Measurements from ENCODE around the gene WFDC1.

DNA sequence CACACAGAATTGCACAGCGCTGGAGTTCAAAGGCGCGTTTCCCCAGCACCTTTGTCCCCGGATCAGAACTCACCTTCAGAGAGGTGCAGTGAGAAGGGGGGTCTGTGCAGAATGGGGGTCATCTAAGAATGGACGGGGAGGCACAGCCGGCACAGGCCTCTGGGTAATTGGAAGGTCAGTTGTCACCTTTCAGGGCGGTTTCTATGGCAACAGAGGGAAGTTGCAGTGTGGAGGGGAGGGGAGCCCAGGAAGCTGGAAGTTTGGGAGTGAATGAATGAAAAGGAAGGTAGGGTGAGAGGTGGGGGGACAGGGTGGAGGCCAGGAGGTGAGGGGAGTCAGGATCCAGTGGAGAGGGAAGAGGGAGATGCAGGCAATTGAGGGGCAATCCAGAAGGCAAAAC is 42.5 kb upstream of the WFDC1 start:
- TF ChIP-seq SIN3A (IDR thresholded peaks at IDR 0.05; ENCODE audit: borderline replicate concordance, insufficient read depth, low read depth, low read length) (no peak), POLR2AphosphoS5 (IDR thresholded peaks at IDR 0.05; ENCODE audit: low read depth, low read length) (no peak)
- TF ChIP-seq, protein P1, sequence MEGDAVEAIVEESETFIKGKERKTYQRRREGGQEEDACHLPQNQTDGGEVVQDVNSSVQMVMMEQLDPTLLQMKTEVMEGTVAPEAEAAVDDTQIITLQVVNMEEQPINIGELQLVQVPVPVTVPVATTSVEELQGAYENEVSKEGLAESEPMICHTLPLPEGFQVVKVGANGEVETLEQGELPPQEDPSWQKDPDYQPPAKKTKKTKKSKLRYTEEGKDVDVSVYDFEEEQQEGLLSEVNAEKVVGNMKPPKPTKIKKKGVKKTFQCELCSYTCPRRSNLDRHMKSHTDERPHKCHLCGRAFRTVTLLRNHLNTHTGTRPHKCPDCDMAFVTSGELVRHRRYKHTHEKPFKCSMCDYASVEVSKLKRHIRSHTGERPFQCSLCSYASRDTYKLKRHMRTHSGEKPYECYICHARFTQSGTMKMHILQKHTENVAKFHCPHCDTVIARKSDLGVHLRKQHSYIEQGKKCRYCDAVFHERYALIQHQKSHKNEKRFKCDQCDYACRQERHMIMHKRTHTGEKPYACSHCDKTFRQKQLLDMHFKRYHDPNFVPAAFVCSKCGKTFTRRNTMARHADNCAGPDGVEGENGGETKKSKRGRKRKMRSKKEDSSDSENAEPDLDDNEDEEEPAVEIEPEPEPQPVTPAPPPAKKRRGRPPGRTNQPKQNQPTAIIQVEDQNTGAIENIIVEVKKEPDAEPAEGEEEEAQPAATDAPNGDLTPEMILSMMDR (IDR thresholded peaks at IDR 0.05) = no peak
- TF ChIP-seq, protein P2, sequence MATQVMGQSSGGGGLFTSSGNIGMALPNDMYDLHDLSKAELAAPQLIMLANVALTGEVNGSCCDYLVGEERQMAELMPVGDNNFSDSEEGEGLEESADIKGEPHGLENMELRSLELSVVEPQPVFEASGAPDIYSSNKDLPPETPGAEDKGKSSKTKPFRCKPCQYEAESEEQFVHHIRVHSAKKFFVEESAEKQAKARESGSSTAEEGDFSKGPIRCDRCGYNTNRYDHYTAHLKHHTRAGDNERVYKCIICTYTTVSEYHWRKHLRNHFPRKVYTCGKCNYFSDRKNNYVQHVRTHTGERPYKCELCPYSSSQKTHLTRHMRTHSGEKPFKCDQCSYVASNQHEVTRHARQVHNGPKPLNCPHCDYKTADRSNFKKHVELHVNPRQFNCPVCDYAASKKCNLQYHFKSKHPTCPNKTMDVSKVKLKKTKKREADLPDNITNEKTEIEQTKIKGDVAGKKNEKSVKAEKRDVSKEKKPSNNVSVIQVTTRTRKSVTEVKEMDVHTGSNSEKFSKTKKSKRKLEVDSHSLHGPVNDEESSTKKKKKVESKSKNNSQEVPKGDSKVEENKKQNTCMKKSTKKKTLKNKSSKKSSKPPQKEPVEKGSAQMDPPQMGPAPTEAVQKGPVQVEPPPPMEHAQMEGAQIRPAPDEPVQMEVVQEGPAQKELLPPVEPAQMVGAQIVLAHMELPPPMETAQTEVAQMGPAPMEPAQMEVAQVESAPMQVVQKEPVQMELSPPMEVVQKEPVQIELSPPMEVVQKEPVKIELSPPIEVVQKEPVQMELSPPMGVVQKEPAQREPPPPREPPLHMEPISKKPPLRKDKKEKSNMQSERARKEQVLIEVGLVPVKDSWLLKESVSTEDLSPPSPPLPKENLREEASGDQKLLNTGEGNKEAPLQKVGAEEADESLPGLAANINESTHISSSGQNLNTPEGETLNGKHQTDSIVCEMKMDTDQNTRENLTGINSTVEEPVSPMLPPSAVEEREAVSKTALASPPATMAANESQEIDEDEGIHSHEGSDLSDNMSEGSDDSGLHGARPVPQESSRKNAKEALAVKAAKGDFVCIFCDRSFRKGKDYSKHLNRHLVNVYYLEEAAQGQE (IDR thresholded peaks at IDR 0.05; ENCODE audit: insufficient read depth in 1 of 2, low read depth in 2 of 2, low read length in 1 of 2) = no peak

Measured in Panc1 (cell line).